NCI-H1694 (cell line): ENCODE results near the gene SRPRA.

Experiments
- DNase-seq: peaks from one replicate; lab custom pipeline; 2025; lab: John Stamatoyannopoulos, UW

The SRPRA gene

DNA sequence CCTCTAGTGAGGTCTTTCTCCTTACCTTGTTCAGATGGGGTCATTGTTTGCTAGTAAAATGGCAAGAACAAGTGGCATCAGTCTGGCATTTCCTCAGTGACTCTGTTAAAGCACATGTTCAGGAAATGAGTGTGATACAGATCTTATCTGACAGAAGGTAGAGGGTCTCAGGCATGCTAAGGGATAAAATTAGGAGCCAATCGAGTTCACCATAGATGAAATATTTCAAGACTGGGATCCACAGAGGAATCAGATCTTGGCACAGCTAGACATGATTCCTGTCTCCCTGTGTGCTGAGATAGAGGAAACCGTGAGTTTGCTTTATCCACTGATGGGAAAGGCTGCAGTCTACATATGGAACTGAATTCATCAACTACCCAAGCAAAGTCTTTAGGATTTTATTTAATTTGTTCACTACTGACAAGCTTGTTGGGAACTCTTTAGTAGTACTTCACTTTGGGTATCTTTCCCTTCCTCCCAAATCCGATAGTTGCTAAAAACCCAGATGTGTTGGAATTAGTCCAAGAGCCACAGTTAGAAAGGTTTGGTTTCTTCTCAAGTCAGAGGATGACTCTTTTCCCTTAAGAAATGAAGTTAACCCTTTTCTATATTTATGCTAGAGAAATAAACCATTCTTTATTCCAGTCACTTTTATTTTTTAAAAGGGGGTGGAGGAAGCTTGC lies 38.7 kb downstream of the SRPRA start:
- DNase-seq = no peak

- no peak for DNase-seq
Measured at GRCh38 chr11:126226334-126227084, 42.2 kb downstream of the SRPRA start.

DNA sequence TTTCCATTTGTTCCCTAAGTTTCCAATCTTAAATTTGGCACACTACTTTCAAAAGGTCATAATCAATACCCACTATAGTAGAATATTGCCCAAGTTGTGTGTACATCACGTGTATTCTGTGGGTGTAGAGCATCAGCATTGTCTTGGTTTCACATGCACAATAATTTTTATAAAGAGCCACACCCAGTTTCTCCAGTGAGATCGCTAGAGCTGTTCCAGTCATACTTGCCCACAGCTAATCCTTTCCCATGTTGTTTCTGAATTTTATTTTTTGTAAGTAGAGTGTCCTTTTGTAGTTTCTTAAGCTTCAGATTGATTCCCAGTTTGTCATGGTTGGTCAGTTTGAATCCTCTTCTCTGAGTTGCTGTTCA lies 43.4 kb downstream of the SRPRA start:
- DNase-seq = no peak

DNA sequence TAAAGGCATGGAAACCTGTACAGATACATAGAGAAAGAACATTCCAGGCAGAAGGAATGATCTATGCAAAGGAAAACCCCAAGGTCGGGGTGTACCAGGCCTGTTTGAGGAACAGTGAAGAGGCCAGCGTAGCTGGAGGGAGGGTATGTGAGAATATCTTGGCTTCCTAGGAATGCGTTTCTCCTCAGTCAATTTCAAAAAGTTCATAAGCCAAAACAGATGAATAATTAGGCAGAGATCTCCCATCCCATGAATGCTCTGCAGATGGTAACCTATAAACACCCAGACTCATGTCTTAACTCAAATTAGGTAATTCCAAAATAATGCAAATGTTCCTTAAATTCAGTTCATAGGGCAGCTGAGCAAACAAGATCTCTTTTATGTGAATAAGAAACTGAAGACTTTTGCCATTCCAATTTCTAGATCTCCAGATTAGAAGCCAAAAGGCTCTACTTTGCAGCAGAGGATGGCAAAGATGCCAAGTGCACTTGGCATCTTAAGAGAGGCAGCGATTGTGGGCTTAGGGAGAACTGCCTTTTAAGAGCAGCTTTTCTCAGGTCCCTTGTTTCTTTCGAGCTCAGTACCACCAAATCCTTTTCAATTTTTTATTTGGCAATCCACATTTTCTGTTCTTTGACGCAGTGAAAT lies 43.9 kb downstream of the SRPRA start:
- DNase-seq = no peak

GRCh38 chr11:126219547-126219946 lies 49.1 kb downstream of the SRPRA start:
- no peak for DNase-seq

DNA sequence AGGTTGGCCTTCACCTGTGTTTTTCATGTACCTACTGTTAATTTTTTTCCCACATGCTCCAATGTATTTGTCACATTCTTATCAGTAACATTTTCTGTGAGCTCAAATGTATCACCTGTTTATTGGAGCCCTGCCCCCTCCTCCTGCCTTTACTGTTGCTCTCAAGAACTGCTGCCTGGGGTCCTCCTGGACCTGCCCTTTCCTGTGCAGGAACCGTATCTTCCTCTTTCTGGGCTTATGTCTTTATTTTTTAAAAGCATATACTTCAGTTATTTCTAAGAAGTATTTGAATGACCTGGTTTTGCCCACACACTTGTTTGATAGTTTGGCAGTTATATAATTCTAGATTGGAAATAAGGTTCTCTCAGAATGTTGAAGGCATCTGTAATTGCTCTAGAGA lies 51.2 kb downstream of the SRPRA start:
- DNase-seq = no peak

GRCh38 chr11:126216526-126217305 lies 52.0 kb downstream of the SRPRA start:
- DNase-seq = no peak

DNA sequence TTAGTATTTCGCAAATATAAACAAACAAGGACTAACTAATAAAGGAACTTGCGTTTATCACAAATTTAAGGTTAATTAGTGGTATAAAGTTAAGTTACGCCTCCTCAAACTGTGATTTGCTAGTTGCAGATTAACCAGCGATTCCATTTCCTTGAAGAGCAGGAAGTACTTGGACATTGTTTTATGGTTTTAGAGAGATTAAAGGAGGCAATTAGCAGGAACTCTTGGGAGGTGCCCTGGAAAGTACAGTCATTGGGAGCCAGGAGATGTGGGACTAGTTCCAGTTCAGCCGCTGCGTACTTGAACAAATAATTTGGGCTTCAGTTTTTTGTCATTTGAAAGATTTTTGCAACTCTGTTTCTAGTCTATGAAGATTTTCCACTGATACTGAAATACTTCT lies 53.9 kb downstream of the SRPRA start:
- no peak for DNase-seq

GRCh38 chr11:126214441-126214840 lies 54.3 kb downstream of the SRPRA start:
- no peak for DNase-seq
